HEK293 (cell line): ENCODE data around the gene APOBEC3B.
"Not testable (repeated sequence)": the region's sequence is repeated elsewhere in the genome, so short reads cannot be mapped to it uniquely, and the experiment has no call there.

ENCODE experiments used
- CTCF ChIA-PET: fragments of 350-600 bp; formaldehyde crosslinking; extraction: SDS; loops from one replicate; lab custom pipeline; 2021; ENCODE audit warnings: antibody characterized with exemption; lab: Yijun Ruan, JAX
- POLR2A ChIA-PET: fragments of 300-600 bp; formaldehyde crosslinking; extraction: SDS; loops from one replicate; lab custom pipeline; 2020; ENCODE audit warnings: antibody characterized with exemption, inconsistent platforms; lab: Yijun Ruan, JAX
- H3K27ac ChIP-seq: fragments of 200-500 bp; sonication (Bioruptor generic); 2 replicates; pipeline ENCODE4 v1.5.1; 2014; ENCODE audit warnings: low read depth, low read length, control low read depth, inconsistent platforms; ENCODE audit errors: extremely low read depth
- H3K36me3 ChIP-seq, 2 experiments: fragments of 200-500 bp in 1 of 2; sonication (Bioruptor generic) in 1 of 2; 1 replicate in 1 of 2; 2 replicates in 1 of 2; pipeline ENCODE4 v1.5.1; 2014 to 2017; ENCODE audit warnings: inconsistent platforms in 2 of 2, low read length in 2 of 2; ENCODE audit not compliant: control insufficient read depth in 2 of 2, insufficient read depth in 1 of 2
- H3K4me1 ChIP-seq: fragments of 200-500 bp; sonication (Bioruptor generic); 2 replicates; pipeline ENCODE4 v1.5.1; 2014; ENCODE audit warnings: mild to moderate bottlenecking, low read length, inconsistent platforms; ENCODE audit not compliant: control insufficient read depth, insufficient read depth
- H3K4me3 ChIP-seq: 2 replicates; pipeline ENCODE4 v1.5.1; 2011; ENCODE audit warnings: low read depth, mild to moderate bottlenecking, control low read depth, low read length, moderate library complexity
- H3K9me3 ChIP-seq: fragments of 200-500 bp; sonication (Bioruptor generic); 2 replicates; pipeline ENCODE4 v1.5.1; 2014; ENCODE audit warnings: low read depth, low read length, inconsistent platforms; ENCODE audit not compliant: control insufficient read depth, insufficient read depth
- GLIS1 ChIP-seq: fragments of 450-650 bp; formaldehyde crosslinking; IDR thresholded peaks from 2 replicates; pipeline ENCODE4 v1.5.1; 2016; ENCODE audit warnings: missing biosample characterization, missing genetic modification characterization
- GLIS2 ChIP-seq: fragments of 450-650 bp; formaldehyde crosslinking; IDR thresholded peaks from 2 replicates; pipeline ENCODE4 v1.5.1; 2016; ENCODE audit warnings: missing biosample characterization, missing genetic modification characterization
- KLF8 ChIP-seq: fragments of 450-650 bp; formaldehyde crosslinking; IDR thresholded peaks from 2 replicates; pipeline ENCODE4 v1.5.1; 2016; ENCODE audit warnings: missing biosample characterization, missing genetic modification characterization
- SCRT1 ChIP-seq: fragments of 450-650 bp; formaldehyde crosslinking; IDR thresholded peaks from 2 replicates; pipeline ENCODE4 v1.5.1; 2016; ENCODE audit warnings: missing biosample characterization, missing genetic modification characterization, borderline replicate concordance
- SP2 ChIP-seq: fragments of 450-650 bp; formaldehyde crosslinking; IDR thresholded peaks from 2 replicates; pipeline ENCODE4 v1.5.1; 2016; ENCODE audit warnings: missing biosample characterization, missing genetic modification characterization
- SP3 ChIP-seq: fragments of 450-650 bp; formaldehyde crosslinking; IDR thresholded peaks from 2 replicates; pipeline ENCODE4 v1.5.1; 2016; ENCODE audit warnings: missing biosample characterization, missing genetic modification characterization
- ZBTB20 ChIP-seq: fragments of 450-650 bp; formaldehyde crosslinking; IDR thresholded peaks from 2 replicates; pipeline ENCODE4 v1.5.1; 2016; ENCODE audit warnings: missing biosample characterization, missing genetic modification characterization
- ZBTB48 ChIP-seq: fragments of 450-650 bp; formaldehyde crosslinking; IDR thresholded peaks from 2 replicates; pipeline ENCODE4 v1.5.1; 2016; ENCODE audit warnings: missing biosample characterization, missing genetic modification characterization
- ZBTB7A ChIP-seq: fragments of 450-650 bp; formaldehyde crosslinking; IDR thresholded peaks from 2 replicates; pipeline ENCODE4 v1.5.1; 2016; ENCODE audit warnings: low read depth, missing biosample characterization, missing genetic modification characterization
- ZBTB8A ChIP-seq: fragments of 450-650 bp; formaldehyde crosslinking; IDR thresholded peaks from 2 replicates; pipeline ENCODE4 v1.5.1; 2016; ENCODE audit warnings: missing biosample characterization, missing genetic modification characterization
- ZEB2 ChIP-seq: fragments of 450-650 bp; formaldehyde crosslinking; IDR thresholded peaks from 2 replicates; pipeline ENCODE4 v1.5.1; 2016; ENCODE audit warnings: missing biosample characterization, missing genetic modification characterization
- ZFP37 ChIP-seq: fragments of 450-650 bp; formaldehyde crosslinking; IDR thresholded peaks from 2 replicates; pipeline ENCODE4 v1.5.1; 2016; ENCODE audit warnings: missing biosample characterization, missing genetic modification characterization
- ZIC2 ChIP-seq: fragments of 450-650 bp; formaldehyde crosslinking; IDR thresholded peaks from 2 replicates; pipeline ENCODE4 v1.5.1; 2016; ENCODE audit warnings: missing biosample characterization, missing genetic modification characterization
- ZNF155 ChIP-seq: fragments of 450-650 bp; formaldehyde crosslinking; IDR thresholded peaks from 2 replicates; pipeline ENCODE4 v1.5.1; 2016; ENCODE audit warnings: missing biosample characterization, missing genetic modification characterization
- ZNF157 ChIP-seq: fragments of 450-650 bp; formaldehyde crosslinking; IDR thresholded peaks from 2 replicates; pipeline ENCODE4 v1.5.1; 2016; ENCODE audit warnings: missing biosample characterization, missing genetic modification characterization
- ZNF2 ChIP-seq: fragments of 450-650 bp; formaldehyde crosslinking; IDR thresholded peaks from 2 replicates; pipeline ENCODE4 v1.5.1; 2016; ENCODE audit warnings: missing biosample characterization, missing genetic modification characterization
- ZNF341 ChIP-seq: fragments of 450-650 bp; formaldehyde crosslinking; IDR thresholded peaks from 2 replicates; pipeline ENCODE4; 2016; ENCODE audit warnings: low read depth, missing biosample characterization, missing genetic modification characterization
- ZNF488 ChIP-seq: fragments of 450-650 bp; formaldehyde crosslinking; IDR thresholded peaks from 2 replicates; pipeline ENCODE4 v1.5.1; 2016; ENCODE audit warnings: missing biosample characterization, missing genetic modification characterization
- ZNF521 ChIP-seq: fragments of 450-650 bp; formaldehyde crosslinking; IDR thresholded peaks from 2 replicates; pipeline ENCODE4 v1.5.1; 2017; ENCODE audit warnings: missing biosample characterization, mild to moderate bottlenecking, missing genetic modification characterization
- ZNF544 ChIP-seq: fragments of 450-650 bp; formaldehyde crosslinking; IDR thresholded peaks from 2 replicates; pipeline ENCODE4 v1.5.0; 2017; ENCODE audit warnings: missing biosample characterization, missing genetic modification characterization
- ZNF560 ChIP-seq: fragments of 450-650 bp; formaldehyde crosslinking; IDR thresholded peaks from 2 replicates; pipeline ENCODE4 v1.5.1; 2017; ENCODE audit warnings: missing biosample characterization, missing genetic modification characterization, borderline replicate concordance
- ZNF571 ChIP-seq: fragments of 450-650 bp; formaldehyde crosslinking; IDR thresholded peaks from 2 replicates; pipeline ENCODE4 v1.5.0; 2017; ENCODE audit warnings: missing biosample characterization, missing genetic modification characterization
- ZNF701 ChIP-seq: fragments of 450-650 bp; formaldehyde crosslinking; IDR thresholded peaks from 2 replicates; pipeline ENCODE4 v1.5.1; 2016; ENCODE audit warnings: missing biosample characterization, missing genetic modification characterization
- ZNF791 ChIP-seq: fragments of 450-650 bp; formaldehyde crosslinking; IDR thresholded peaks from 2 replicates; pipeline ENCODE4 v1.5.1; 2016; ENCODE audit warnings: missing biosample characterization, missing genetic modification characterization
- ZSCAN16 ChIP-seq: fragments of 450-650 bp; formaldehyde crosslinking; IDR thresholded peaks from 2 replicates; pipeline ENCODE4 v1.5.1; 2016; ENCODE audit warnings: missing biosample characterization, missing genetic modification characterization
- ZSCAN23 ChIP-seq: fragments of 450-650 bp; formaldehyde crosslinking; IDR thresholded peaks from 2 replicates; pipeline ENCODE4 v1.5.1; 2016; ENCODE audit warnings: missing biosample characterization, missing genetic modification characterization
- TF ChIP-seq, protein P1 (sequence below): fragments of 450-650 bp; formaldehyde crosslinking; IDR thresholded peaks from 2 replicates; pipeline ENCODE4 v1.5.1; 2017; ENCODE audit warnings: missing biosample characterization, missing genetic modification characterization
- TF ChIP-seq, protein P2 (sequence below): fragments of 450-650 bp; formaldehyde crosslinking; IDR thresholded peaks from 2 replicates; pipeline ENCODE4 v1.5.1; 2016; ENCODE audit warnings: missing biosample characterization, missing genetic modification characterization
- TF ChIP-seq, protein P3 (sequence below): fragments of 450-650 bp; formaldehyde crosslinking; IDR thresholded peaks from 2 replicates; pipeline ENCODE4 v1.5.1; 2016; ENCODE audit warnings: missing biosample characterization, missing genetic modification characterization

The APOBEC3B gene

GRCh38 chr22:38963291-38963738, 18.8 kb upstream of the APOBEC3B start:
- POLR2A ChIA-PET, H3K36me3 ChIP-seq, H3K4me1 ChIP-seq, H3K9me3 ChIP-seq, H3K27ac ChIP-seq: not testable (repeated sequence)
- 0 out of 2 replicates have a peak, but pooled peaks have one; percentile 15 for TF ChIP-seq ZNF341
- TF ChIP-seq SP3 (tag by site-specific recombination): 0 out of 2 replicates have a peak, but pooled peaks have one; percentile 9
- TF ChIP-seq, protein P1, sequence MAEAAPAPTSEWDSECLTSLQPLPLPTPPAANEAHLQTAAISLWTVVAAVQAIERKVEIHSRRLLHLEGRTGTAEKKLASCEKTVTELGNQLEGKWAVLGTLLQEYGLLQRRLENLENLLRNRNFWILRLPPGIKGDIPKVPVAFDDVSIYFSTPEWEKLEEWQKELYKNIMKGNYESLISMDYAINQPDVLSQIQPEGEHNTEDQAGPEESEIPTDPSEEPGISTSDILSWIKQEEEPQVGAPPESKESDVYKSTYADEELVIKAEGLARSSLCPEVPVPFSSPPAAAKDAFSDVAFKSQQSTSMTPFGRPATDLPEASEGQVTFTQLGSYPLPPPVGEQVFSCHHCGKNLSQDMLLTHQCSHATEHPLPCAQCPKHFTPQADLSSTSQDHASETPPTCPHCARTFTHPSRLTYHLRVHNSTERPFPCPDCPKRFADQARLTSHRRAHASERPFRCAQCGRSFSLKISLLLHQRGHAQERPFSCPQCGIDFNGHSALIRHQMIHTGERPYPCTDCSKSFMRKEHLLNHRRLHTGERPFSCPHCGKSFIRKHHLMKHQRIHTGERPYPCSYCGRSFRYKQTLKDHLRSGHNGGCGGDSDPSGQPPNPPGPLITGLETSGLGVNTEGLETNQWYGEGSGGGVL (tag by site-specific recombination): peak; percentile 52
- peak; percentile 22; the same call in 1 of the 2 replicates for TF ChIP-seq GLIS2 (tag by site-specific recombination)
- TF ChIP-seq ZIC2 (tag by site-specific recombination): peak; percentile 62
- peak; percentile 89 for TF ChIP-seq GLIS1
- peak; percentile 53 for TF ChIP-seq SP2 (tag by site-specific recombination)
- TF ChIP-seq ZBTB20 (tag by site-specific recombination): peak; percentile 74
- TF ChIP-seq, all 188 proteins: peak for 8; not testable (repeated sequence) for 180
- not testable (repeated sequence) for H3K4me3 ChIP-seq
- CTCF ChIA-PET: interaction anchor here (0.6 kb wide), 1 partner anchor 219 kb away, joined by 6 read pairs; no protein-coding TSS in a partner anchor

DNA sequence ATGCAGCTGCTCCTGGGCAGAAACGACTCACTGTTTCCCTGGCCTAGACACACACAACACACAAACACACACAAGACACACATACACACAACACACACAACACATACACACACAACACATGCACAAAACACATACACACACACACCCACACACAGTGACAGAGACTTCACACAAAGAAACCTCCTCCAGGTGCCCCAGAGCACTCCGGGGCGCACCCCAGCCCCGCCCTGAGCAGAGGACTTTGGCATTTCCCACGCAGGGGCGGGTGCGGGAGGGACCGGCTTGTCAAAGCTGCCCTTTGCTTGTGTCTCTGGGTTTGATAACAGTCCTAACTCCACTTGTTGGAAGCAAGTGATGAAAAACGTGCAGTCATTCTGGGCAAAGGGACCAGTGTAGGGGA, 18.3 kb upstream of the APOBEC3B start:
- H3K27ac ChIP-seq: no peak overlapping the region
- ChIA-PET POLR2A (interaction anchor here (0.6 kb wide), 1 partner anchor 373 kb away, joined by 3 read pairs; no protein-coding TSS in a partner anchor), CTCF (interaction anchor here (1.3 kb wide), 1 partner anchor 10 kb away, joined by 6 read pairs; no protein-coding TSS in a partner anchor)
- no peak overlapping the region for H3K4me3 ChIP-seq
- H3K9me3 ChIP-seq: no peaks in the 10 kb centered on the region
- H3K36me3 ChIP-seq: no peaks in the 10 kb centered on the region
- no peaks in the 10 kb centered on the region for H3K4me1 ChIP-seq
- no peak for TF ChIP-seq ZEB2
- 0 out of 2 replicates have a peak, but pooled peaks have one; percentile 32 for TF ChIP-seq KLF8 (tag by site-specific recombination)
- TF ChIP-seq ZNF488 (tag by site-specific recombination): no peak
- TF ChIP-seq ZNF2 (tag by site-specific recombination): no peak
- TF ChIP-seq ZNF155 (tag by site-specific recombination): no peak
- TF ChIP-seq, protein P2, sequence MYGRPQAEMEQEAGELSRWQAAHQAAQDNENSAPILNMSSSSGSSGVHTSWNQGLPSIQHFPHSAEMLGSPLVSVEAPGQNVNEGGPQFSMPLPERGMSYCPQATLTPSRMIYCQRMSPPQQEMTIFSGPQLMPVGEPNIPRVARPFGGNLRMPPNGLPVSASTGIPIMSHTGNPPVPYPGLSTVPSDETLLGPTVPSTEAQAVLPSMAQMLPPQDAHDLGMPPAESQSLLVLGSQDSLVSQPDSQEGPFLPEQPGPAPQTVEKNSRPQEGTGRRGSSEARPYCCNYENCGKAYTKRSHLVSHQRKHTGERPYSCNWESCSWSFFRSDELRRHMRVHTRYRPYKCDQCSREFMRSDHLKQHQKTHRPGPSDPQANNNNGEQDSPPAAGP (tag by site-specific recombination): peak; percentile 63
- no peak for TF ChIP-seq ZNF571 (tag by site-specific recombination)
- TF ChIP-seq ZSCAN16 (tag by site-specific recombination): no peak
- no peak for TF ChIP-seq ZSCAN23
- no peak for TF ChIP-seq ZBTB8A (tag by site-specific recombination)
- TF ChIP-seq ZNF791: no peak
- no peak for TF ChIP-seq ZBTB7A
- no peak for TF ChIP-seq ZNF544 (tag by site-specific recombination)
- TF ChIP-seq SCRT1 (tag by site-specific recombination): no peak
- TF ChIP-seq ZNF701 (tag by site-specific recombination): no peak
- TF ChIP-seq ZBTB20 (tag by site-specific recombination): peak; percentile 39; the same call in 1 of the 2 replicates
- TF ChIP-seq ZFP37: no peak
- TF ChIP-seq, protein P3, sequence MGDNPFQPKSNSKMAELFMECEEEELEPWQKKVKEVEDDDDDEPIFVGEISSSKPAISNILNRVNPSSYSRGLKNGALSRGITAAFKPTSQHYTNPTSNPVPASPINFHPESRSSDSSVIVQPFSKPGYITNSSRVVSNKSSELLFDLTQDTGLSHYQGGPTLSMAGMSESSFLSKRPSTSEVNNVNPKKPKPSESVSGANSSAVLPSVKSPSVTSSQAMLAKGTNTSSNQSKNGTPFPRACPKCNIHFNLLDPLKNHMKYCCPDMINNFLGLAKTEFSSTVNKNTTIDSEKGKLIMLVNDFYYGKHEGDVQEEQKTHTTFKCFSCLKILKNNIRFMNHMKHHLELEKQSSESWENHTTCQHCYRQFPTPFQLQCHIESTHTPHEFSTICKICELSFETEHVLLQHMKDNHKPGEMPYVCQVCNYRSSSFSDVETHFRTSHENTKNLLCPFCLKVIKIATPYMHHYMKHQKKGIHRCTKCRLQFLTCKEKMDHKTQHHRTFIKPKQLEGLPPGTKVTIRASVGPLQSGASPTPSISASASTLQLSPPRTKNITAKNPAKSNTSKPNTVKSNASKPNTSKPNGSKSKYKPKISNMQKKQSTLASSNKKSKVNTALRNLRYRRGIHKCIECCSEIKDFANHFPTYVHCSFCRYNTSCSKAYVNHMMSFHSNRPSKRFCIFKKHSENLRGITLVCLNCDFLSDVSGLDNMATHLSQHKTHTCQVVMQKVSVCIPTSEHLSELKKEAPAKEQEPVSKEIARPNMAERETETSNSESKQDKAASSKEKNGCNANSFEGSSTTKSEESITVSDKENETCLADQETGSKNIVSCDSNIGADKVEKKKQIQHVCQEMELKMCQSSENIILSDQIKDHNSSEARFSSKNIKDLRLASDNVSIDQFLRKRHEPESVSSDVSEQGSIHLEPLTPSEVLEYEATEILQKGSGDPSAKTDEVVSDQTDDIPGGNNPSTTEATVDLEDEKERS (tag by site-specific recombination): no peak
- no peak for TF ChIP-seq ZNF521 (tag by site-specific recombination)
- no peak for TF ChIP-seq ZBTB48 (tag by site-specific recombination)
- TF ChIP-seq ZNF560 (tag by site-specific recombination): no peak
- no peak for TF ChIP-seq ZNF157
